T-helper 1 cell (primary cell): ENCODE measurements around the gene AGFG2.
A peak's percentile ranks its signal among the peaks of the same experiment; 100 is the strongest.
"Not testable (repeated sequence)": the region's sequence is repeated elsewhere in the genome, so short reads cannot be mapped to it uniquely, and the experiment has no call there.

Experiments
- DNase-seq, 5 donors: peaks; one replicate each; pipeline ENCODE4 v3.0.0-alpha.2; 2012 to 2020

Gene AGFG2

GRCh38 chr7:100555701-100556100 lies 16.7 kb downstream of the AGFG2 start:
- DNase-seq: no peak

- DNase-seq: no peak
Measured at GRCh38 chr7:100556541-100556940, 17.5 kb downstream of the AGFG2 start.

GRCh38 chr7:100559127-100559526 lies 20.1 kb downstream of the AGFG2 start:
- DNase-seq: no peak

- no peak for DNase-seq
Measured at GRCh38 chr7:100561491-100562194, 22.6 kb downstream of the AGFG2 start.

- no peak for DNase-seq
Measured at GRCh38 chr7:100562195-100563099, 23.4 kb downstream of the AGFG2 start.

- no peak for DNase-seq
Measured at GRCh38 chr7:100563100-100563564, 24.1 kb downstream of the AGFG2 start.

GRCh38 chr7:100563809-100564400 lies 24.9 kb downstream of the AGFG2 start:
- peak; percentile 55 to 80 (median 68) for DNase-seq

- not testable (repeated sequence) for DNase-seq
Measured at GRCh38 chr7:100564405-100564804, 25.4 kb downstream of the AGFG2 start.

GRCh38 chr7:100565133-100565571 lies 26.1 kb downstream of the AGFG2 start:
- DNase-seq: no peak

- no peak for DNase-seq
Measured at GRCh38 chr7:100566018-100566531, 27.1 kb downstream of the AGFG2 start.

- DNase-seq: no peak
Measured at GRCh38 chr7:100567031-100567730, 28.2 kb downstream of the AGFG2 start.

- DNase-seq: no peak
Measured at GRCh38 chr7:100567751-100568175, 28.8 kb downstream of the AGFG2 start.

- DNase-seq: no peak
Measured at GRCh38 chr7:100568176-100568895, 29.3 kb downstream of the AGFG2 start.

- peak in 3 of 5 donors; percentile 39 to 48 (median 44) for DNase-seq
Measured at GRCh38 chr7:100568896-100569844, 30.2 kb downstream of the AGFG2 start.

- DNase-seq: no peak
Measured at GRCh38 chr7:100570954-100571828, 32.2 kb downstream of the AGFG2 start.

- no peak for DNase-seq
Measured at GRCh38 chr7:100571829-100572116, 32.8 kb downstream of the AGFG2 start.

GRCh38 chr7:100572281-100572948 lies 33.4 kb downstream of the AGFG2 start:
- no peak for DNase-seq

- no peak for DNase-seq
Measured at GRCh38 chr7:100572949-100573675, 34.1 kb downstream of the AGFG2 start.
